Anterior cingulate cortex (tissue), 58 donors: Measurements from ENCODE around the gene DOCK9.

Experiments
- DNase-seq, 58 donors: peaks; one replicate each; lab custom pipeline; 2025; lab: John Stamatoyannopoulos, UW

Gene DOCK9

DNA sequence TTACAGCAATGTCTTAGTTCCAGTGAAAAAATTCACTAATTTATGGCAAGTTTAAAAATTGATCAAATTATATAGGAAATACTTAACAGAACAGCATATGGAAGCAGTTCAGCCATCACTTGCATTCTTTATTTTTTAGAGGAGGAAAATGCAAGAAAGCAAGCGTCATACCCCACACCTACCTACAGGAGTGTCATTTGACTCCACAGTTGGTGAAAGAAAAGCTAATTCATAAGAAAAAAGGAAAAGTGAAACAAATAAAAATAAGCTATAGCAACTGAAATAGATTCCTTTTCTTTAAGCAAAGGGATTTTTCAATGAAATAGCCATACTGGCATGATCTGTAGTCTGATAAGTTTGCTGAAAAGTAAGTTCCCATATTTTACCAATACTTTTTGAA, 111.0 kb downstream of the DOCK9 start:
- no peak for DNase-seq

DNA sequence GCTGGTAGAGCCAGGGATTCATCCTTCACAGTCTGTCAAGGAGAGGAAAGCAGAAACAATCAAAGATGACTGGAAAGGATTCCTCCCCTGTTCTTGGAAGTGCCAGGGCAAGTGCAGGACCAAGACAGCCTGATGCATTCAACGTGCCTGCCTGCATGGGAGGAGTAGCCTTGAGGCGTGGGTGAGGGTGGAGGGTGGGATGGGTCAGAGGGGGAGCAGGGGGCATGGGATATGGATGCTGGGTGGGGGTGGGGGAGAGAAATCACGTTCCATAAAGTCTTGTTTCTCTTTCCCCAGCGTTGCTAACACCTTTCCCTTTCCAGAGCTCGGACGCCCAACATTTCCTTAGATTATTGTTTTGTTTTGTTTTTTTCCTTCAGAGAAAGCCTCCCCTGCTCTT, 117.4 kb downstream of the DOCK9 start:
- DNase-seq = no peak

DNA sequence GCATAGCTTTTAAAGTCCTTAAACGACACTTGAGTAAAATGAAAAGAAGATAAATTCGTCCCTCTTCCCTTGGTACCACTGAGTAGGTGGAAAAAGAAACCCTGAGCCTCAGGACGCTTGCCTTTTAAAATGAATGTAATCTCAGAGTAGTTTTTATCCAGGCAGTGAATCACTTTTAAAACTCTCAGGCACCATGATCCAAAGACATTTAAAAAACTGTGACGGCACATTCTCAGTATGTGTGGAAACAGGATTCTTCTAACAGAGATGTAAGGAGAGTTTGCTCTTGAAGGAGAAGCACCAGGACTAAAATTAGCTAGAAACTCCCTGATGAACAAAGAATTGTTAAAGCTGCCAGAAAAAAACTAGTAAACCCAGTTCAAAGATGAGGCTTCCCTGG, 119.7 kb downstream of the DOCK9 start:
- DNase-seq = peak in 1 of 58 donors; percentile 16

DNA sequence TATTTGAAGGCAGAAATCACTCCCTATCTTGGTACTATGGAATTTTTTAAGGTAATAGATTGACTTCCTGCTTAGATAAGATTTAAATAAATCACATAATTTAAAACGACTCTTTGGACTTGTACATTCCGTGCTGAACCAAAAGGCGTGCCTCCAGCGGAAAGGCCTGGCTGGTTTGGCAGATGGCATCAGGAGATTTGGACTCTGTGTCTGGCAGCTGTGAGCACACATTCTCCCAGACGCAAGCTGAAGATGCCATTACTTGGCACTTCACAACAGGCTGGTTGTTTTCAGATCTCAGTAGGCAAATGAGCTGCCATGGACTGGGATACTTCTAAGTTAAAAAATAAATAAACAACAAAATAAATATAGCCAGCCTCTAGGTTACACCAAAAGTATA, 120.9 kb downstream of the DOCK9 start:
- peak in 34 of 58 donors; percentile 9 to 64 (median 30) for DNase-seq

DNA sequence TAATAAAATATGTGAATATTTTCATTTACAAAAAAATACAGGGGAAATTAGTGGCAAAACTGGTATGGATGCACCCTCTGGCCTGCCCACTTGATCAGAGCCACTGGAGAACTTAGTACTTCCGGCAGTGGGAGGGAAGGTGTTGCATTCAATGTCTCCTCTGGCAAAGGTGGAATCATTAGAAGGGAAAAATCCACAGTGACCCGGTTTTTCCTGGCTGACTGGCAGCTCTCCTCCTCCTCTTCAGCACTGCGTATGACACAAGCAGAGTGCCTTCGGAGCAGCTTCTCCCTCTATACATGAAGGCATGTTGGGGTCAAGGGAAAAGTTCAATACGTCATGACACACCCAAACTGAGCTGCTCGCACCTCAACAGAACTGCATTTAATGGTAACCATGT, 123.4 kb downstream of the DOCK9 start:
- DNase-seq = no peak

DNA sequence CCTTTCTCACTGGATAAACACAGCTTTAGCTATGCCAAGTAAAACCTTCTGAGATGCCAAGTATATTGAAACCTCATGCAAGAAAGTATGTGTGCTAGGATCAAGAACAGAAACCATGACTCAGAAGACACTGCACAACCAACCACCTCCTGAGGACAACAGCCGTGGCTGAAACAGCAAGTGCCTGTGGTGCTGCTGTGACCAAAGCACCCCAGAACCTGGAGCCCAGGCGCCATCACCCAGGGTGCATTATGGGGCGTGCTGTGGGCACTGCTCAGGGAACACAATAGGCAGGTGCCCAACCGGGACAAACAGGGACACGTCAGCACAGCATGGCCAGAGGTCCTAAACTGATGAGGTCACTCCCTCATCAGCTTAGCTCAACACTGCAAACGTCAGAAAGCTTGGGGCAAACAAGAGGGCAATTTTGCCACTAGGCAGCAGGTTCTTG, 124.1 kb downstream of the DOCK9 start:
- DNase-seq = peak in 1 of 58 donors; percentile 6

DNA sequence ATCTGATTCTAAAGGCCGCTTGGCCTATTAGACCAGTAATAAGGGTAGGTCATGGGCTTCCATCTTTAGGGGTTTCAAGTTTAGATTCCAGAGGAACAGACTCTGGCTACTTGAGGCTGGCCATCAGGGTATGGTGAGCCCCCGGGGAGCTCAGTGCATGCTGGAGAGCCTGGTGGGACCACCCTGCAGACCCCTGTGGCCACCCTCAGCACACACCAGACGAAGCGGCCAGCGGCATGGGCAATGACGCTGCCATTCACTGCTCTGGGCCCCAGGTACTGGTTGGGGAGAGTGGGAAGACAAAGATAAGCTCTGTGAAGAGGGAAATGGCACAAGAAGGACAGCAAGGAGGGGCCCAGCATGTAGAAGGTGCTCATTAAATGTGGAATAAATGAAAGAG, 126.6 kb downstream of the DOCK9 start:
- no peak for DNase-seq

DNA sequence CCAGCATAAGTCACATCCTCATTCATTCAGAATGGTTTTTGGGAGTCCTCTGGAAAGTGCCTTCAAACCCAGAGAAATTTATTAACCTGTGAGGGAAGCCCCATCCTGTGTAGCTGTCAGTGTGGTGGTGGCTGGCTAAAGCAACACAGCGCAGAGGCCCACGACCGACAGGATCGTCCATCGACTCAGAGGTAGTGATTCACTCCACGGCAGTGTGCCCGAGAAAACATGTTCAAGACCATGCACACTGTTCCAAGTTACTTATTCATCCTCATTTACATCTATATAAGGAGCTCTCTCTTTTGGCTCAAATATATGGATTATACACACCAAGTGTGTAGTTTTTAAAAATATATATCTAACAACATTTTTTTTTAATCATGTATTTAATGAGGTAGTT, 129.1 kb downstream of the DOCK9 start:
- peak in 6 of 58 donors; percentile 12 to 30 (median 24) for DNase-seq

DNA sequence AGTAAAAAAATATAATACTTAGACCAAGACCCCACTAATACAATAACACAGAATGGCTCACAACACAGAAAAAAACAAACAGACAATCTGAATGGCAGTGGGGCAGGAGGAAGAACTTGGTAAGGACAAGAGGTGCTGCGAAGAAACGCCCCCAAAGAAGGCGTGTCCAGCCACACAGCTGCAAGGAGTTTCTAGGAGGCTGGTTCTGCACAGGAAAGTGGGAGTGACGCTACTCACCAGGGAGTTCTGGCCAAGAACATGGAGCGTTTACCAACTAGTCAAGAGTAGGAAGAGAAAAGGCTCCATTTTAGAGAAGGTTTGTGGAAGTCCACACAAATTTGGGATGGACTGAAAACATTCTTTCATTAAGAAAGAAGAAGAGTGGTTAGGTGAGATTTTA, 130.1 kb downstream of the DOCK9 start:
- DNase-seq = no peak

DNA sequence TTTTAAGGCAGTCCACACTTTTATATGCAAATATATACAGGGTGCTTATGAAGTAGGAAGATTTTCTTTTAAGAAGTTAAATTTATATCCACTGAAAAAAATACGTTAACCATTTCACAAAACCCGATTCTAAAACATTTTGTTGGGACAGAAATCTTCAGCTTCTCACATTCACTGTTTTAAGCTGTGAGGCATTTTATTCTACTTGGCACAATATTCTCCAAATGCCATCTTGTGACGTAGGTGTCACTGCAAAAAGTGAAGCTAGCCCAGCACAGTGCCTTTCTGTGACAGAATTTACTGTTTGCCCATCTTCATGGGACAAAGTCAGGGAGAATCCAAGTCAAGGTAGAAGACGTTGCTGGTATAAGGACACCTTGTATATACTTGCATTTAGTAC, 130.9 kb downstream of the DOCK9 start:
- peak in 1 of 58 donors; percentile 43 for DNase-seq

DNA sequence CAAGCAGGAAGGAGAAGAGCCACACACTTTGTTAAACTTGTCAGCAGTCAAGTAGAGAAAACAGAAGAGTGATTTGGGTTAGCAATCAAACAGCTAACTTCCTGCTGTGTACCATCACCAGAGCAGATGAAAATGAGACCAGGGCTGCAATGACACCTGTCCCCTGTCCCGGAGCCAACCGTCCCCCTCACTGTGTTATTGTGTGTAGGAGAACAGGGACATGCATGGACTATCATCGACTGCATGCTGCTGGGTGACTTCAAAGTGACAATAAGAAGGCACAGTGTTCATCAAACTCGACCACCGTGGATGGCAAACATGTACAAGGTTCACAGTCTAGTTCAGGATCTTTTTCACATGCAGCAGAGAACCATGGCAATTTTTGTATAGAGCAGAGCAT, 131.3 kb downstream of the DOCK9 start:
- DNase-seq = no peak

DNA sequence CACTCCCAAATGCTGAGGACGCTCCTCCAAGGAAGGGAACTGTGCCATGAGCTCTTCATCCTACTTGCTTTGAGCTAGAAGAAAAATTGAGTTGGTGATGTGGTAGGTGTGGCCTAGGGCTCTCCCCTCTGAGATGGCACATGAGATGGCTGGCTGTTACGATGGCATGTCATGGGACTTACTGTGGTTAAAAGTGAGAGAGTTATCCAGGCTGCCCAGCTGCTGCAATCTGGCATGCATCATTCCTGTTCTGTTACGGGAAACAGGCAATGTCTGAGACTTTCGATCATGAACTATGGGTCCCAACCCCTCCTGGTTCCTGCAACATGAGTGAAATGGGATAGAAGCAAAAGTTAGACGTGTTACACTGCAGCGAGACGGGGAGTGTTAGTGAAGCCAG, 132.1 kb downstream of the DOCK9 start:
- DNase-seq = no peak

DNA sequence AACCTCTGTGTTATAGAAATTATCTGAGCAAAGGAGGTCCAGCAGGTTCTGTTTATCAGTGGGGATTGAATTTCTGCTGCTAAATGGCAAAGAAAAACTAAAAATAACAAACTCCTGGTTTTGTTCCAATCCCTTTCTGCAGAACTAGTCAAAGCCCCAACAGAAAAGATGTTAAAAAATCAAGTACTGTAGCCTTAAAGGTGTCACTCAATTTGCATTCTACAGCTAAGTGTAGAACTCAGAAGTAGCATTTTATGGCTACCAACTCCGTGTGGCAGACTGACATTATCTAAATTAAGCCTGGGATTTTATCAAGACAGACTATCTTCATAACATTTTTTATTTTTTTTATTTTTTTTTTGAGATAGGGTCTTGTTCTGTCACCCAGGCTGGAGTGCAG, 133.8 kb downstream of the DOCK9 start:
- DNase-seq = no peak

DNA sequence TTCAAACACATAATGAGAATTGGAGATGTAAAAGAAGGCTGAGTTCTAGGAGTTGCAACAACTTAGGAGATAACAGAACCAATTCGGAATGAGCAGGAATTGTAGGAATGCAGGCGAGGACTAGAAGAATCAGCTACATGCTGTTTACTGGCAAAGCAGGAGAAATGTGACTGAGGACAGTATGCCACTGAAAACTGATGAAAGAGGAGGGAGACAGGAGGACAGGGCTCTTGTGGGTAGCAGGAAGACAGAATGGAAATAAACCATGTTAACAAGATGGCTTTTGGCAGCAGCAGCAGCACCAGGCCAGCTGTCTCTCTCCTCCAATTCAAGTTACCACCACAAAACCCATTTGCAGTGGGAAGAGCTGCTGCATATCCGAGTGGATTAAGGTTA, 134.4 kb downstream of the DOCK9 start:
- DNase-seq = peak in 19 of 58 donors; percentile 5 to 56 (median 21)

DNA sequence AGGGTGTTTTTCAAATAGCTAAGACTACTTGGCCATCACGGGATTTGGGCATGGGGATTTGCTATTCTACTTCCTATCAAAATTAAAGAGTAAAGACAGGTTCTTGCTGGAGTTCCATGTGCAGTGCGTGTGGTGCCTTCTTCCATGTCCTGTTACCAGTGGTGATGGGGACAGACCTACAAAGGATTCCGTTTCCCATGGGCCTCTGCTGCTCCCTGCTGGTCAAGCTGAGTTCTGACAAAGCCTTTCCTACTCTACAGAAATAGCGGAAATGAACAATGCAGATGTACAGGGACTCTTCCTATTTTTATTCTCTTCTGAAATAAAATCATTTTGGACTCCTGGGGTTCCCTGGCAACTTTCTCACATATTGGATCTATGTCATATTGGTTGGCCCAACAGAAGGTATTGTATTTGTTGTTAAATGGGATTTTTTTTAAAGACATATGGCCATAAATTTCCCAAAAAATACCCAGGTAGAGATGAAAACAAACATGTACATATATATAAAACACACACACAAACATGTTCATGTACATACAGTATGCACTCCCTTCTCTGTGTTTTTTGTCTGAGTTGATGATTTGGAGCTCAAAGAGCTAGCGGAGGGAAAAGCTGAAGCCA, 134.9 kb downstream of the DOCK9 start:
- peak in 47 of 58 donors; percentile 13 to 82 (median 50) for DNase-seq

DNA sequence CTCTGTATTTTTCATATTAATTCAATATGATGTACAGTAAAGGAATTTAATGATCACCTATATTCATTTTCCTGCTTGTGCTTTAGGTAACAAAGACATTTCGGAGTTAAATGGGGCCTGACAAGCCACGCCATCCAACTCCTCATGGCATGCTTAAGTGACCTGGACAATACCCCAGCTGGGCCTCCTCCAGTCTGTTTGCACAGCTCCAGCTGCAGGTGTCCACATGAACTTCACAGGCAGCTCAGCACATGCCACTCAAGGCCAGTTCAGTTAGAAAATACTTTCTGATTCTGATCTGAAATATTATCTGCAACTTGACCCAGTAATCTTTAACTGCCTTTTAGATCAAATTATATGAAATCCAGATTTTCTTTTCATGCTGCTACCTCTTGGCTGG, 135.8 kb downstream of the DOCK9 start:
- DNase-seq = no peak

DNA sequence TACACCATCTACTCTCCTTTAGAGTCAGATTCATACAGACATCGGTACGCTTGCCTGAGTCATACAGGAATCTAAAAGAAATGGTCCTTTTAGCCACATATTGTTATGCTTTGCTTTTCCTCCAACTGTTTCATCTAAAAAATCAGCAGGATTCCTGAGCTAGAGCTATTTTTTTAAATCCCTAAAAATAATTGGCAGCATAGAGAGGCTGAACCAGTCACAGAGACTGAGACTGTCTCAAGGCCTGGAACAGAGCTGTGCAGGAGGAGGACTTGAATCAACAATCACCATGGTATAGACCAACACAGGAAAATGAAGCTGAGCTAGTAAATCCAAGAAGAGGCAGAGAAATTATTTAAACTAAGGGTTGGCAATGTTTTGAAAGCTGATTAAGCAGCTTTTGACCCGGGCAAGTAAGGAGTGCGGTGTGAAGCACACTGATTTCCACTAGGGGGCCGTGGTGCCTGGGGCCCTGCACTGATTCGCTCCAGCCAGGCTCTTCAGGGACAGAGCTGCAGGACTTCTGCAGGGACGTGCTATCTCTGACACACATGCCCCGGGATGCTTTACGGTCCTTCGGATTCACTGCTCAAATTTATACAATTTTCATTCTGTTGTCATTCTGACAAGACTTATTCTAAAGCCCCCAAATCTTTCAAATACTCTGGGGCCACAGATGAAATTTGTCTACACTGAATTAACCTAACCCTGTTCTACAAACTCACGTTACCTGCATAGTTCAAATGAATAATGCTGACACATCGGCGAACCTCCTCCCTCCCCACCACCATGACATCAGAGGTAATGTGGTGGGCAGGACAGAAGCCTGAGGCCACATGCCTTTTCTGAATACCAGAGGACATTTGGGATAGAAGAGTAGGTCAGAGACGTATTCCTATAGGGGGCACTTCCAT, 137.8 kb downstream of the DOCK9 start:
- DNase-seq = peak in 40 of 58 donors; percentile 9 to 61 (median 32)

DNA sequence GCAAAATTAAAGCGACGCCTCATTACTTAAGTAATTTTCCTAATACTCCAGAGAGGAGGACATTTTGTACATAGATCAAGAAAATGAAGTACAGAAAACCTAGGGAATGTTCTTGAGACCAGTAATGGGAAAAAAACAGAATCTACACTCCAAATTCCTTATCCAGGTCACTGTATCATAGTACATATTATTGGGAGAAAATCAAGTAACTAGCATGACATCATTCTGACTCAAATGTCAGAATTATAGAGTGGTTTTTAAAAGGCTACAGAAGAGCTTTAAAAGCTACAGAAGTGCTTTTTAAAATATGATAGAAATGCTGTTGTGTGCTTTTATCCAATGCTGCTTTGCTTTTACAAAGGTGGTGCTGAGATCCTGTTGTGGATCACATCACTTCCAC, 139.1 kb downstream of the DOCK9 start:
- no peak for DNase-seq

DNA sequence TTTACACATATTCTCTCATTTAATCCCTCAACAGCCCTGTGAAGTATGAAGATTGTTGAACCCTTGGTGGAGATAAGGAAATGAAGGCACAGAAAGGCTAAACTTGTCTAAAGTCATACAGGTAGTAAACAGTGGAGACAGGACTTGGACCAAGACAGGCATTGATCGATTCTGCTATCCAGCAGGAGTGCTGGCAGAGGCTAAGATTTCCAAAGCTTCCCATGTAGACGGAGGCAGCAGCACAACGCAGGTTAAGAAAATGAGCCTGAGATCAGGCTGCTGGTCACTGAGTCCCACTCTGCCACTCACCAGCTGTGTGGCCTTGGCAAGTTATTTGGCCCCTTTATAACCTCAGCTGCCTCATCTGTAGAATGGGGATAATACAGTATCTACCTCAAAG, 140.0 kb downstream of the DOCK9 start:
- no peak for DNase-seq

DNA sequence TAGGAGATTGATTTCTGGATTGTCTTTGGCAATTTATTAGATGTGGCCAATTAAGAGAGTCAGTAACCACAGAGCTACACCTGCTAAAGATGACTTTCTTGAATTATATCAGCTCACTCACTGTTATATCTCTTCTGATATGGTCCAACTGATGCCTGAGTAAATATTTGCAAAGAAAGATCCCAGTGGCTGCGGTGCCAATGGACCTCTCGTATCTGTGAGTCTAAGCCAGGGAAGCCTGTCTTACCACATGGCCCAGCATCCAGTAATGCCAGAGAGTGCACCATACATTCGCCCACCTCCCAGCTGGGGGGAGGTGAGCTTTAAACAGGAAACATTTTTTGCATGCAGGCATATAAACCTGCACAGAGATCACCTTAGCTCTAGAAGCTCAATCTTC, 142.7 kb downstream of the DOCK9 start:
- DNase-seq = no peak

DNA sequence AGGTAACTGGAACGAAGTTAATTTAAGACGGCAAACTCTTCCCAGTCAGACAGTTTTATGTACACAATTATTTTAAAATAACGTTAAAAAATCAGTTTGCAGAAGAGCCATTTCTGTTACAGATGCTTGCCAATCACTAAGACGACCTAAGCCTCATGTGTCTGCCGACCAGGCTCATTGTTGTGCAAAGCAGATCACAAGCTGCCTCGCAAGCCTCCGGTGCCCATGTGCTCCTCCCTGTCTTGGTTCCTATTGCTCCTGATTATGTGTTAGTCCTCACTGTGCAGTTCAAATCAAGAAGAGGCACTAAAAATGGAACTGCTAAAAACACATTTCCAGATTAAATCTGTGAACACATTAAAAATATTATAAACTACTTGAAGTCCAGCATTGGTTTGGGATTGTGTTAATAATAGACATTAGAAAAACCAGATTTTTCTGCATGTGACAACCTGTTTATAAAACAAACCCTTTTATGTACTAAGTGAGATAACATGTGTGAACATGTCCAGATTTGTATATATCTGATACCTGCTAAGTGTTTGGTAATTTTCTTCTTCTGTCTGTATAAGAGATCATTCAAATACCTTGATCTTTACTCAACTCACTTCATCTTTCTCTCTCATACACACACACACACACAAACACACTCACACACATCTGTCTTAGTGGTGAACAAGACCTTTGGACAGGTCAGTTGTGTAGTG, 143.5 kb downstream of the DOCK9 start:
- no peak for DNase-seq
